Activated CD4-positive, alpha-beta T cell treated with anti-CD3 and anti-CD28 coated beads, Interleukin-2, amount 10 ng/mL, durations not matched to agents 7 days and 5 days (primary cell): ENCODE measurements around the gene ZFHX3. TPM values are rescaled to one million over a fixed set of nuclear protein-coding genes. Genes with fewer than 3 reads are reported as not detected.
"Not testable (repeated sequence)": the region's sequence is repeated elsewhere in the genome, so short reads cannot be mapped to it uniquely, and the experiment has no call there.

Source experiments
- CTCF ChIA-PET: fragments of 350-600 bp; sonication (Branson Sonifier 250); formaldehyde crosslinking; loops from one replicate; lab custom pipeline; 2021; ENCODE audit warnings: antibody characterized with exemption; lab: Charles Lee
- POLR2A ChIA-PET: fragments of 350-600 bp; sonication (Branson Sonifier 250); formaldehyde crosslinking; loops from one replicate; lab custom pipeline; 2021; ENCODE audit warnings: antibody characterized with exemption; lab: Charles Lee
- DNase-seq: peaks from one replicate; pipeline ENCODE4 v3.0.0-alpha.2; 2020
- H3K27ac Mint-ChIP-seq: one replicate; pipeline ENCODE4 v1.8.0; 2021; ENCODE audit warnings: mild to moderate bottlenecking, moderate library complexity, mixed read lengths
- H3K27me3 Mint-ChIP-seq: one replicate; pipeline ENCODE4 v1.8.0; 2021; ENCODE audit warnings: mixed read lengths
- H3K36me3 Mint-ChIP-seq: one replicate; pipeline ENCODE4 v1.8.0; 2021; ENCODE audit warnings: low read depth, mixed read lengths
- H3K4me1 Mint-ChIP-seq: one replicate; pipeline ENCODE4 v1.8.0; 2021; ENCODE audit warnings: mixed read lengths
- H3K4me3 Mint-ChIP-seq: one replicate; pipeline ENCODE4 v1.8.0; 2021; ENCODE audit warnings: mild to moderate bottlenecking, moderate library complexity, mixed read lengths
- H3K9me3 Mint-ChIP-seq: one replicate; pipeline ENCODE4 v1.8.0; 2021; ENCODE audit warnings: mixed read lengths
- total RNA-seq, 2 experiments: library from RNA; stranded (reverse); gene quantifications; one replicate each; pipeline ENCODE4 v1.2.3, GENCODE V29; 2021

Gene ZFHX3
- total RNA-seq, 2 experiments from 2014 or later, result 1.5 to 1.6 TPM

GRCh38 chr16:72989203-72989578 lies 58.7 kb downstream of the ZFHX3 start:
- H3K27ac Mint-ChIP-seq, H3K4me1 Mint-ChIP-seq, CTCF ChIA-PET, H3K9me3 Mint-ChIP-seq, DNase-seq, H3K36me3 Mint-ChIP-seq, H3K27me3 Mint-ChIP-seq, H3K4me3 Mint-ChIP-seq: not testable (repeated sequence)
- POLR2A ChIA-PET, result interaction anchor here (0.6 kb wide), 1 partner anchor 63 kb away, joined by 3 read pairs; no protein-coding TSS in a partner anchor

- CTCF ChIA-PET, result no interaction called here
- no peak overlapping the region for H3K27ac Mint-ChIP-seq
- H3K27me3 Mint-ChIP-seq, result peaks cover 2% of the 10 kb centered on the region
- no peak overlapping the region for H3K4me3 Mint-ChIP-seq
- H3K4me1 Mint-ChIP-seq, result no peaks in the 10 kb centered on the region
- H3K36me3 Mint-ChIP-seq, result no peaks in the 10 kb centered on the region
- POLR2A ChIA-PET, result no interaction called here
- DNase-seq, result no peak
- H3K9me3 Mint-ChIP-seq, result no peaks in the 10 kb centered on the region
These were observed 59.4 kb downstream of the ZFHX3 start for GRCh38 chr16:72988569-72988968.

- DNase-seq, result no peak
- Mint-ChIP-seq H3K27ac (no peak overlapping the region), H3K27me3 (peaks cover 2% of the 10 kb centered on the region), H3K9me3 (no peaks in the 10 kb centered on the region), H3K4me1 (no peaks in the 10 kb centered on the region), H3K36me3 (no peaks in the 10 kb centered on the region), H3K4me3 (no peak overlapping the region)
- CTCF ChIA-PET, result no interaction called here
- POLR2A ChIA-PET, result no interaction called here
These were observed 60.4 kb downstream of the ZFHX3 start for GRCh38 chr16:72987480-72987901.

- Mint-ChIP-seq H3K4me1 (no peaks in the 10 kb centered on the region), H3K36me3 (no peaks in the 10 kb centered on the region), H3K27ac (no peak overlapping the region), H3K4me3 (no peak overlapping the region), H3K27me3 (peaks cover 2% of the 10 kb centered on the region), H3K9me3 (no peaks in the 10 kb centered on the region)
- ChIA-PET CTCF (interaction anchor here (0.6 kb wide), 1 partner anchor 20 kb away, joined by 3 read pairs; no protein-coding TSS in a partner anchor), POLR2A (no interaction called here)
- no peak for DNase-seq
These were observed 61.9 kb downstream of the ZFHX3 start for GRCh38 chr16:72985995-72986394.

GRCh38 chr16:72985148-72985941 lies 62.6 kb downstream of the ZFHX3 start:
- no peaks in the 10 kb centered on the region for H3K9me3 Mint-ChIP-seq
- no peak overlapping the region for H3K4me3 Mint-ChIP-seq
- no peak for DNase-seq
- ChIA-PET CTCF (interaction anchor here (0.6 kb wide), 1 partner anchor 21 kb away, joined by 3 read pairs; no protein-coding TSS in a partner anchor), POLR2A (no interaction called here)
- H3K36me3 Mint-ChIP-seq, result no peaks in the 10 kb centered on the region
- H3K4me1 Mint-ChIP-seq, result no peaks in the 10 kb centered on the region
- H3K27ac Mint-ChIP-seq, result no peak overlapping the region
- peaks cover 2% of the 10 kb centered on the region for H3K27me3 Mint-ChIP-seq

- no peak for DNase-seq
- Mint-ChIP-seq H3K4me1 (no peaks in the 10 kb centered on the region), H3K27me3 (peaks cover 2% of the 10 kb centered on the region), H3K27ac (no peak overlapping the region), H3K9me3 (no peaks in the 10 kb centered on the region), H3K4me3 (no peak overlapping the region), H3K36me3 (no peaks in the 10 kb centered on the region)
- ChIA-PET CTCF (no interaction called here), POLR2A (no interaction called here)
These were observed 64.1 kb downstream of the ZFHX3 start for GRCh38 chr16:72983728-72984350.

GRCh38 chr16:72983241-72983640 lies 64.7 kb downstream of the ZFHX3 start:
- POLR2A ChIA-PET, result no interaction called here

GRCh38 chr16:72979974-72980373 lies 68.0 kb downstream of the ZFHX3 start:
- H3K4me3 Mint-ChIP-seq, result no peak overlapping the region
- no peak overlapping the region for H3K27ac Mint-ChIP-seq
- ChIA-PET CTCF (no interaction called here), POLR2A (no interaction called here)
- H3K4me1 Mint-ChIP-seq, result no peaks in the 10 kb centered on the region
- DNase-seq, result no peak
- no peaks in the 10 kb centered on the region for H3K9me3 Mint-ChIP-seq
- H3K36me3 Mint-ChIP-seq, result no peaks in the 10 kb centered on the region
- H3K27me3 Mint-ChIP-seq, result no peaks in the 10 kb centered on the region

More at GRCh38 chr16:72983241-72983640, 64.7 kb downstream of the ZFHX3 start:
- CTCF ChIA-PET, result no interaction called here
- Mint-ChIP-seq H3K4me3 (no peak overlapping the region), H3K9me3 (no peaks in the 10 kb centered on the region), H3K36me3 (no peaks in the 10 kb centered on the region), H3K27ac (no peak overlapping the region), H3K27me3 (peaks cover 2% of the 10 kb centered on the region), H3K4me1 (no peaks in the 10 kb centered on the region)
- DNase-seq, result no peak

GRCh38 chr16:72978212-72978611 lies 69.7 kb downstream of the ZFHX3 start:
- Mint-ChIP-seq H3K27me3 (no peaks in the 10 kb centered on the region), H3K4me1 (no peaks in the 10 kb centered on the region), H3K9me3 (no peaks in the 10 kb centered on the region), H3K4me3 (no peak overlapping the region), H3K27ac (no peak overlapping the region), H3K36me3 (no peaks in the 10 kb centered on the region)
- CTCF ChIA-PET, result interaction anchor here (0.7 kb wide), 1 partner anchor 12 kb away, joined by 3 read pairs; no protein-coding TSS in a partner anchor
- DNase-seq, result no peak
- POLR2A ChIA-PET, result no interaction called here

- Mint-ChIP-seq H3K36me3 (no peaks in the 10 kb centered on the region), H3K27ac (no peak overlapping the region), H3K27me3 (no peaks in the 10 kb centered on the region), H3K4me3 (no peak overlapping the region), H3K4me1 (no peaks in the 10 kb centered on the region), H3K9me3 (no peaks in the 10 kb centered on the region)
- ChIA-PET CTCF (no interaction called here), POLR2A (no interaction called here)
- no peak for DNase-seq
These were observed 70.8 kb downstream of the ZFHX3 start for GRCh38 chr16:72977127-72977526.

GRCh38 chr16:72976438-72977064 lies 71.4 kb downstream of the ZFHX3 start:
- Mint-ChIP-seq H3K4me3 (no peak overlapping the region), H3K36me3 (no peaks in the 10 kb centered on the region), H3K4me1 (no peaks in the 10 kb centered on the region), H3K27me3 (no peaks in the 10 kb centered on the region), H3K9me3 (no peaks in the 10 kb centered on the region), H3K27ac (no peak overlapping the region)
- CTCF ChIA-PET, result no interaction called here
- POLR2A ChIA-PET, result no interaction called here
- DNase-seq, result no peak

GRCh38 chr16:72975809-72976437 lies 72.0 kb downstream of the ZFHX3 start:
- no peak overlapping the region for H3K4me3 Mint-ChIP-seq
- POLR2A ChIA-PET, result no interaction called here
- H3K9me3 Mint-ChIP-seq, result no peaks in the 10 kb centered on the region
- no peaks in the 10 kb centered on the region for H3K27me3 Mint-ChIP-seq
- H3K36me3 Mint-ChIP-seq, result no peaks in the 10 kb centered on the region
- no peak overlapping the region for H3K27ac Mint-ChIP-seq
- no peak for DNase-seq
- CTCF ChIA-PET, result no interaction called here
- H3K4me1 Mint-ChIP-seq, result no peaks in the 10 kb centered on the region
